Smooth muscle cell (in vitro differentiated cells): ENCODE data around the gene MYO10. TPM values are rescaled to one million over a fixed set of nuclear protein-coding genes. Genes with fewer than 3 reads are reported as not detected.

Source experiments
- DNase-seq: peaks from one replicate; lab custom pipeline; 2025; ENCODE audit not compliant: unreplicated experiment; lab: John Stamatoyannopoulos, UW
- H2AFZ ChIP-seq: fragments of 200-600 bp; sonication (generic); 2 replicates; pipeline ENCODE4 v1.6.0; 2016; ENCODE audit warnings: antibody characterized with exemption, low read depth, mild to moderate bottlenecking
- H3F3A ChIP-seq: fragments of 200-600 bp; sonication (generic); 2 replicates; pipeline ENCODE4 v1.6.0; 2017; ENCODE audit warnings: antibody characterized with exemption, low read depth
- H3K27ac ChIP-seq: fragments of 200-600 bp; sonication (generic); 2 replicates; pipeline ENCODE4 v1.5.1; 2016; ENCODE audit warnings: low read depth, mild to moderate bottlenecking
- H3K27me3 ChIP-seq: fragments of 200-600 bp; sonication (generic); 2 replicates; pipeline ENCODE4 v1.6.1; 2016; ENCODE audit warnings: low read depth, mild to moderate bottlenecking
- H3K36me3 ChIP-seq: fragments of 200-600 bp; sonication (generic); 2 replicates; pipeline ENCODE4 v1.5.1; 2016; ENCODE audit warnings: low read depth
- H3K4me1 ChIP-seq: fragments of 200-600 bp; sonication (generic); 2 replicates; pipeline ENCODE4 v1.5.1; 2016; ENCODE audit warnings: low read depth
- H3K4me2 ChIP-seq: fragments of 200-600 bp; sonication (generic); 2 replicates; pipeline ENCODE4 v1.6.0; 2016; ENCODE audit warnings: mild to moderate bottlenecking
- H3K4me3 ChIP-seq: fragments of 200-600 bp; sonication (generic); 2 replicates; pipeline ENCODE4 v1.5.1; 2016; ENCODE audit warnings: mild to moderate bottlenecking
- H3K79me2 ChIP-seq: fragments of 200-600 bp; sonication (generic); 2 replicates; pipeline ENCODE4 v1.6.0; 2016; ENCODE audit warnings: low read depth, mild to moderate bottlenecking
- H3K9ac ChIP-seq: fragments of 200-600 bp; sonication (generic); 2 replicates; pipeline ENCODE4 v1.6.0; 2016; ENCODE audit warnings: low read depth
- H3K9me3 ChIP-seq: fragments of 200-600 bp; sonication (generic); replicated peaks from 2 replicates; pipeline ENCODE4 v1.5.1; 2016; ENCODE audit warnings: low read depth
- H4K20me1 ChIP-seq: fragments of 200-600 bp; sonication (generic); 2 replicates; pipeline ENCODE4 v1.6.0; 2016; ENCODE audit warnings: low read depth
- CTCF ChIP-seq: fragments of 200-600 bp; sonication (generic); IDR thresholded peaks from 2 replicates; pipeline ENCODE4 v1.5.1; 2017; ENCODE audit warnings: borderline replicate concordance, mild to moderate bottlenecking, antibody characterized with exemption; ENCODE audit not compliant: insufficient read depth, poor library complexity, severe bottlenecking
- WGBS: methylation state at CpG from one replicate; pipeline ENCODE4 v1.1.7; 2016; ENCODE audit warnings: low lambda C conversion rate; 5-methylcytosine and 5-hydroxymethylcytosine counted together
- polyA plus RNA-seq: library from polyadenylated mRNA; unstranded; fragments of >200 nt; fragmentation: Nextera tagmentation; extraction: Ambion mirVana; gene quantifications from 2 replicates; pipeline ENCODE4 v1.2.1, GENCODE V29; 2016
- total RNA-seq: library from RNA; depleted of rRNA; stranded (reverse); fragments of >200 nt; gene quantifications from 2 replicates; pipeline ENCODE4 v1.2.3, GENCODE V29; 2014

Gene MYO10
- total and polyA plus RNA-seq, 2 experiments from 2014 or later, result 76.4 to 96.8 TPM

- Histone ChIP-seq H3K4me2 (no peak overlapping the region), H3K4me1 (peaks cover 37% of the 10 kb centered on the region), H2AFZ (no peak overlapping the region), H3K4me3 (no peak overlapping the region), H3K9me3 (no peaks in the 10 kb centered on the region), H4K20me1 (peaks cover 99% of the 10 kb centered on the region), H3K9ac (no peak overlapping the region), H3K27ac (no peak overlapping the region), H3K36me3 (no peaks in the 10 kb centered on the region), H3K27me3 (no peaks in the 10 kb centered on the region), H3F3A (peaks cover 4% of the 10 kb centered on the region), H3K79me2 (peaks cover 92% of the 10 kb centered on the region)
- DNase-seq, result no peak
- no peak for TF ChIP-seq CTCF
- WGBS, result 86% methylated on average over 13 of the region's 13 CpGs
Measured at GRCh38 chr5:16901021-16901644, 35.0 kb downstream of the MYO10 start.

GRCh38 chr5:16899171-16899570 is 36.9 kb downstream of the MYO10 start:
- 80% methylated on average over 12 of the region's 12 CpGs for WGBS
- no peak overlapping the region for H3K4me2 ChIP-seq
- H3K27ac ChIP-seq, result no peak overlapping the region
- no peak for TF ChIP-seq CTCF
- peaks cover 92% of the 10 kb centered on the region for H3K79me2 ChIP-seq
- H2AFZ ChIP-seq, result no peak overlapping the region
- H3K36me3 ChIP-seq, result no peaks in the 10 kb centered on the region
- no peak for DNase-seq
- H4K20me1 ChIP-seq, result peaks cover 99% of the 10 kb centered on the region
- no peak overlapping the region for H3K4me3 ChIP-seq
- peaks cover 56% of the 10 kb centered on the region for H3K4me1 ChIP-seq
- H3F3A ChIP-seq, result peaks cover 2% of the 10 kb centered on the region
- no peaks in the 10 kb centered on the region for H3K9me3 ChIP-seq
- no peak overlapping the region for H3K9ac ChIP-seq
- H3K27me3 ChIP-seq, result no peaks in the 10 kb centered on the region

- H4K20me1 ChIP-seq, result peaks cover 99% of the 10 kb centered on the region
- H3F3A ChIP-seq, result peaks cover 5% of the 10 kb centered on the region
- H2AFZ ChIP-seq, result no peak overlapping the region
- no peaks in the 10 kb centered on the region for H3K27me3 ChIP-seq
- no peak for TF ChIP-seq CTCF
- H3K4me3 ChIP-seq, result no peak overlapping the region
- H3K9me3 ChIP-seq, result no peaks in the 10 kb centered on the region
- WGBS, result 57% methylated on average over 6 of the region's 6 CpGs
- H3K4me2 ChIP-seq, result peak overlapping the region; percentile 34
- H3K79me2 ChIP-seq, result peaks cover 93% of the 10 kb centered on the region
- peak overlapping the region; percentile 69 for H3K27ac ChIP-seq
- peaks cover 57% of the 10 kb centered on the region for H3K4me1 ChIP-seq
- H3K36me3 ChIP-seq, result no peaks in the 10 kb centered on the region
- no peak overlapping the region for H3K9ac ChIP-seq
- no peak for DNase-seq
Measured at GRCh38 chr5:16897800-16898199, 38.3 kb downstream of the MYO10 start.

GRCh38 chr5:16897284-16897704 is 38.8 kb downstream of the MYO10 start:
- 4% methylated on average over 7 of the region's 7 CpGs for WGBS
- no peak for TF ChIP-seq CTCF
- Histone ChIP-seq H3K4me1 (peaks cover 57% of the 10 kb centered on the region), H3F3A (peaks cover 5% of the 10 kb centered on the region), H4K20me1 (peaks cover 99% of the 10 kb centered on the region), H3K9ac (no peak overlapping the region), H3K4me3 (no peak overlapping the region), H3K27ac (peak overlapping the region; percentile 69), H3K4me2 (peak overlapping the region; percentile 34), H3K36me3 (no peaks in the 10 kb centered on the region), H3K9me3 (no peaks in the 10 kb centered on the region), H2AFZ (no peak overlapping the region), H3K27me3 (no peaks in the 10 kb centered on the region), H3K79me2 (peaks cover 94% of the 10 kb centered on the region)
- no peak for DNase-seq
